IPS-18a (cell line): Measurements from ENCODE around the gene QSOX2.

Experiments
- H3K27ac ChIP-seq: one replicate; pipeline ENCODE4 v1.5.1; 2013; ENCODE audit warnings: low read length
- H3K27me3 ChIP-seq: one replicate; pipeline ENCODE4 v1.6.1; 2013; ENCODE audit warnings: mild to moderate bottlenecking, low read length; ENCODE audit not compliant: control insufficient read depth, insufficient read depth
- H3K36me3 ChIP-seq: one replicate; pipeline ENCODE4 v1.6.1; 2013; ENCODE audit warnings: low read depth, low read length; ENCODE audit not compliant: control insufficient read depth
- H3K4me1 ChIP-seq: one replicate; pipeline ENCODE4 v1.6.1; 2013; ENCODE audit warnings: low read depth, low read length; ENCODE audit not compliant: control insufficient read depth
- H3K4me3 ChIP-seq: one replicate; pipeline ENCODE4 v1.5.1; 2013; ENCODE audit warnings: low read length
- H3K9ac ChIP-seq: one replicate; pipeline ENCODE4 v1.6.1; 2013; ENCODE audit warnings: mild to moderate bottlenecking, low read length, moderate library complexity
- H3K9me3 ChIP-seq: one replicate; pipeline ENCODE4 v1.6.1; 2013; ENCODE audit warnings: low read depth, low read length; ENCODE audit not compliant: control insufficient read depth

Gene QSOX2

GRCh38 chr9:136280535-136281315 is 35.1 kb upstream of the QSOX2 start:
- Histone ChIP-seq H3K36me3 (no peaks in the 10 kb centered on the region), H3K9ac (no peak overlapping the region), H3K4me1 (no peaks in the 10 kb centered on the region), H3K4me3 (no peak overlapping the region), H3K27ac (no peak overlapping the region), H3K9me3 (no peaks in the 10 kb centered on the region), H3K27me3 (no peaks in the 10 kb centered on the region)

- no peak overlapping the region for H3K4me3 ChIP-seq
- no peaks in the 10 kb centered on the region for H3K27me3 ChIP-seq
These were observed 33.9 kb upstream of the QSOX2 start for GRCh38 chr9:136279471-136279870.

GRCh38 chr9:136278894-136279293 is 33.3 kb upstream of the QSOX2 start:
- Histone ChIP-seq H3K4me3 (no peak overlapping the region), H3K9me3 (no peaks in the 10 kb centered on the region), H3K9ac (no peak overlapping the region), H3K27me3 (no peaks in the 10 kb centered on the region), H3K36me3 (no peaks in the 10 kb centered on the region), H3K4me1 (no peaks in the 10 kb centered on the region), H3K27ac (no peak overlapping the region)

More at GRCh38 chr9:136279471-136279870, 33.9 kb upstream of the QSOX2 start:
- H3K9me3 ChIP-seq = no peaks in the 10 kb centered on the region
- no peaks in the 10 kb centered on the region for H3K4me1 ChIP-seq
- no peak overlapping the region for H3K27ac ChIP-seq
- H3K9ac ChIP-seq = no peak overlapping the region
- H3K36me3 ChIP-seq = no peaks in the 10 kb centered on the region

- Histone ChIP-seq H3K9me3 (no peaks in the 10 kb centered on the region), H3K36me3 (no peaks in the 10 kb centered on the region), H3K9ac (no peak overlapping the region), H3K4me3 (no peak overlapping the region), H3K4me1 (no peaks in the 10 kb centered on the region), H3K27me3 (no peaks in the 10 kb centered on the region), H3K27ac (no peak overlapping the region)
These were observed 32.6 kb upstream of the QSOX2 start for GRCh38 chr9:136278221-136278620.

GRCh38 chr9:136277746-136278145 is 32.1 kb upstream of the QSOX2 start:
- Histone ChIP-seq H3K36me3 (no peaks in the 10 kb centered on the region), H3K4me3 (no peak overlapping the region), H3K9ac (no peak overlapping the region), H3K27me3 (no peaks in the 10 kb centered on the region), H3K9me3 (no peaks in the 10 kb centered on the region), H3K4me1 (no peaks in the 10 kb centered on the region), H3K27ac (no peak overlapping the region)

- no peaks in the 10 kb centered on the region for H3K36me3 ChIP-seq
- no peak overlapping the region for H3K27ac ChIP-seq
- H3K9ac ChIP-seq = no peak overlapping the region
- H3K4me1 ChIP-seq = no peaks in the 10 kb centered on the region
- no peaks in the 10 kb centered on the region for H3K9me3 ChIP-seq
- no peak overlapping the region for H3K4me3 ChIP-seq
- no peaks in the 10 kb centered on the region for H3K27me3 ChIP-seq
These were observed 31.1 kb upstream of the QSOX2 start for GRCh38 chr9:136276716-136277115.

GRCh38 chr9:136275655-136276429 is 30.2 kb upstream of the QSOX2 start:
- Histone ChIP-seq H3K9ac (no peak overlapping the region), H3K36me3 (no peaks in the 10 kb centered on the region), H3K9me3 (no peaks in the 10 kb centered on the region), H3K27me3 (no peaks in the 10 kb centered on the region), H3K4me1 (no peaks in the 10 kb centered on the region), H3K4me3 (no peak overlapping the region), H3K27ac (no peak overlapping the region)

- H3K9ac ChIP-seq = no peak overlapping the region
- H3K4me1 ChIP-seq = no peaks in the 10 kb centered on the region
- no peaks in the 10 kb centered on the region for H3K27me3 ChIP-seq
- no peak overlapping the region for H3K4me3 ChIP-seq
- no peaks in the 10 kb centered on the region for H3K36me3 ChIP-seq
- no peaks in the 10 kb centered on the region for H3K9me3 ChIP-seq
- H3K27ac ChIP-seq = no peak overlapping the region
These were observed 29.4 kb upstream of the QSOX2 start for GRCh38 chr9:136274786-136275654.

GRCh38 chr9:136273921-136274785 is 28.5 kb upstream of the QSOX2 start:
- no peak overlapping the region for H3K4me3 ChIP-seq
- no peaks in the 10 kb centered on the region for H3K36me3 ChIP-seq
- no peak overlapping the region for H3K9ac ChIP-seq
- no peaks in the 10 kb centered on the region for H3K27me3 ChIP-seq
- no peak overlapping the region for H3K27ac ChIP-seq
- no peaks in the 10 kb centered on the region for H3K4me1 ChIP-seq
- H3K9me3 ChIP-seq = no peaks in the 10 kb centered on the region

- Histone ChIP-seq H3K4me3 (no peak overlapping the region), H3K9me3 (no peaks in the 10 kb centered on the region), H3K36me3 (no peaks in the 10 kb centered on the region), H3K9ac (no peak overlapping the region), H3K27me3 (no peaks in the 10 kb centered on the region), H3K4me1 (no peaks in the 10 kb centered on the region), H3K27ac (no peak overlapping the region)
These were observed 27.7 kb upstream of the QSOX2 start for GRCh38 chr9:136273244-136273865.
